ENCODE measurements around the gene POLD2.

DNA sequence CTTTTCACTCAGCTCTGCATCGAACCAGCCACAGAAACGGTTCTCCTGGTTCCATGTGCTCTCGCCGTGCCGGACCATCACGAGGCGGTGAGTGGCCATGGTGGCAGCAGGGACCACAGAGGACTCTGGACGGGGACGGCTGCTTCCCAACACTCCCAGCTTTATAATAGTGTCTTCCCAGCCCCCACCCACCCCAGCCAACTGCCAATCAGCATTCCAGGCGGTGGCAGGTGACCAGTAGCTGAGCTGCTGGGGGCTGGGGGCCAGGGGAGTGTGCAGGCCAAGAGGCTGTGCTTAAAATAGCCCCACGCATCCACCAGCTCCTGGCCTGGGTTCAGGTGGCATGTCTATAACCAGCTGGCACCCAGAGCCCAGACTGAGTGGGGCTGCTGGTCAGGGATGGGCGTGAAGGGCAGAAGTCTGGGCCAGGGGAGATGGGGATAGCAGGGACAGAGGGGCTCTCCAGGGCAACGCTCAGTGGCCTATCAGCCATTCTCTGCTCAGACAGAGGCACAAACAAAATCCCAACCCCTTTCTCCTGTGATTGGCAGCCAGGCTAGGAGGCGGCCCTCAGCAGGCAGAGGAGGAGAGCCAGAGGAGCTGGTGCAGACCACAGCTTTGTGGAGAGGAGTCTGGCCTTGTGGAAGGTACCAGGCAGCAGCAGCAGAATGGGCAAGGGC, 57.8 kb downstream of the POLD2 start, which contains the start of gene PGAM2:
- no peak for TF ChIP-seq EZH2phosphoT487 (IDR thresholded peaks at IDR 0.05; ENCODE audit: insufficient read depth, low read depth)
- no peak for TF ChIP-seq EZH2 (IDR thresholded peaks at IDR 0.05; ENCODE audit: insufficient read depth, poor library complexity, severe bottlenecking)

All from GM23248 (cell line).